Thyroid gland (tissue), 4 donors: ENCODE data around the gene PTGS2. TPM values are rescaled to one million over a fixed set of nuclear protein-coding genes. Genes with fewer than 3 reads are reported as not detected.
"Not testable (repeated sequence)": the region's sequence is repeated elsewhere in the genome, so short reads cannot be mapped to it uniquely, and the experiment has no call there.

Source experiments
- DNase-seq, 2 donors: peaks; one replicate each; pipeline ENCODE4 v3.0.0-alpha.2; 2019
- H3K27ac ChIP-seq, 3 donors: fragments of 200-600 bp; sonication (generic); 1 replicate in 2 of 3; 2 replicates in 1 of 3; pipeline ENCODE4 v1.5.1; 2016 to 2019; ENCODE audit warnings: mild to moderate bottlenecking in 1 of 3, moderate library complexity in 1 of 3
- H3K27me3 ChIP-seq: fragments of 200-600 bp; sonication (generic); one replicate; pipeline ENCODE4 v1.5.1; 2019
- H3K36me3 ChIP-seq, 2 donors: fragments of 200-600 bp; sonication (generic); one replicate each; pipeline ENCODE4 v1.5.1; 2016 to 2019
- H3K4me1 ChIP-seq, 2 donors: fragments of 200-600 bp; sonication (generic); one replicate each; pipeline ENCODE4 v1.5.1; 2017 to 2019
- H3K4me3 ChIP-seq, 3 donors: fragments of 200-600 bp; sonication (generic); replicated peaks in 1 of 3; 1 replicate in 2 of 3; 2 replicates in 1 of 3; pipeline ENCODE4 v1.5.1; 2016; ENCODE audit warnings: mild to moderate bottlenecking in 1 of 3
- H3K9me3 ChIP-seq: fragments of 200-600 bp; sonication (generic); one replicate; pipeline ENCODE4 v1.5.1; 2017
- CTCF ChIP-seq, 6 experiments: fragments of 200-600 bp in 3 of 6; fragments of 450-650 bp in 3 of 6; sonication (generic) in 3 of 6; IDR thresholded peaks; one replicate each; pipeline ENCODE4 v1.5.1; 2016 to 2019; ENCODE audit warnings: antibody characterized with exemption in 6 of 6, mild to moderate bottlenecking in 2 of 6, inconsistent platforms in 1 of 6, moderate library complexity in 1 of 6
- POLR2A ChIP-seq, 2 donors: fragments of 450-650 bp; IDR thresholded peaks; one replicate each; pipeline ENCODE4 v1.6.1; 2017; ENCODE audit warnings: antibody characterized with exemption in 2 of 2, mild to moderate bottlenecking in 2 of 2, moderate library complexity in 1 of 2
- WGBS, 2 donors: methylation state at CpG; one replicate each; pipeline ENCODE4 v1.1.5; 2017; 5-methylcytosine and 5-hydroxymethylcytosine counted together
- intact Hi-C: fragments of 100-400 bp; cut with DNase I; formaldehyde crosslinking; loops from one replicate; pipeline ENCODE4 v1.15.1; 2023
- total RNA-seq, 4 donors: library from RNA; depleted of rRNA; stranded (reverse); fragments of >200 nt; gene quantifications; one replicate each; pipeline ENCODE4 v1.2.3, GENCODE V29; 2016

The PTGS2 gene
- total RNA-seq, 4 donors from 2014 or later = 0.44 to 4.2 (median 2.0) TPM

GRCh38 chr1:186671136-186671825 lies 8.9 kb downstream of the PTGS2 start:
- Histone ChIP-seq H3K27me3 (no peaks in the 10 kb centered on the region), H3K36me3 (peaks cover 0 to 5% of the 10 kb centered on the region in 2 donors), H3K27ac (no peak overlapping the region), H3K4me1 (no peaks in the 10 kb centered on the region), H3K9me3 (no peaks in the 10 kb centered on the region), H3K4me3 (no peak overlapping the region)
- TF ChIP-seq POLR2A (IDR thresholded peaks at IDR 0.05) (no peak), CTCF (IDR thresholded peaks at IDR 0.05) (no peak)
- intact Hi-C loops = no loop called here
- 94 to 96% methylated on average over 2 of the region's 2 CpGs for WGBS, 2 donors
- DNase-seq = no peak

- peaks cover 0 to 5% of the 10 kb centered on the region in 2 donors for H3K36me3 ChIP-seq
- DNase-seq = no peak
- WGBS, 2 donors = 52 to 65% methylated on average over 2 of the region's 2 CpGs
- H3K4me1 ChIP-seq = no peaks in the 10 kb centered on the region
- intact Hi-C loops = no loop called here
- TF ChIP-seq CTCF (IDR thresholded peaks at IDR 0.05) (no peak), POLR2A (IDR thresholded peaks at IDR 0.05) (no peak)
- no peak overlapping the region for H3K4me3 ChIP-seq
- no peaks in the 10 kb centered on the region for H3K9me3 ChIP-seq
- H3K27ac ChIP-seq = no peak overlapping the region
- H3K27me3 ChIP-seq = no peaks in the 10 kb centered on the region
These were observed 9.7 kb downstream of the PTGS2 start for GRCh38 chr1:186670297-186671135.

- intact Hi-C loops, H3K4me3 ChIP-seq, H3K27me3 ChIP-seq, H3K4me1 ChIP-seq, H3K9me3 ChIP-seq, H3K27ac ChIP-seq, DNase-seq, H3K36me3 ChIP-seq: not testable (repeated sequence)
- 91 to 92% methylated on average over 3 of the region's 3 CpGs for WGBS, 2 donors
These were observed 10.4 kb downstream of the PTGS2 start for GRCh38 chr1:186669784-186670183.

- DNase-seq, H3K27me3 ChIP-seq, H3K27ac ChIP-seq, H3K4me3 ChIP-seq, H3K9me3 ChIP-seq, H3K4me1 ChIP-seq, intact Hi-C loops, H3K36me3 ChIP-seq: not testable (repeated sequence)
- 91 to 93% methylated on average over 8 of the region's 8 CpGs for WGBS, 2 donors
These were observed 16.0 kb downstream of the PTGS2 start for GRCh38 chr1:186664217-186664616.

- intact Hi-C loops = no loop called here
- TF ChIP-seq POLR2A (IDR thresholded peaks at IDR 0.05) (no peak), CTCF (IDR thresholded peaks at IDR 0.05) (no peak)
- Histone ChIP-seq H3K27ac (no peak overlapping the region), H3K4me1 (no peaks in the 10 kb centered on the region), H3K9me3 (no peaks in the 10 kb centered on the region), H3K36me3 (no peaks in the 10 kb centered on the region), H3K4me3 (no peak overlapping the region), H3K27me3 (no peaks in the 10 kb centered on the region)
- DNase-seq = no peak
These were observed 17.5 kb downstream of the PTGS2 start for GRCh38 chr1:186662752-186663151.

- no peaks in the 10 kb centered on the region for H3K36me3 ChIP-seq
- H3K27ac ChIP-seq = no peak overlapping the region
- no peaks in the 10 kb centered on the region for H3K4me1 ChIP-seq
- no peaks in the 10 kb centered on the region for H3K9me3 ChIP-seq
- no peak for TF ChIP-seq POLR2A (IDR thresholded peaks at IDR 0.05)
- TF ChIP-seq CTCF (IDR thresholded peaks at IDR 0.05) = no peak
- intact Hi-C loops = no loop called here
- no peak overlapping the region for H3K4me3 ChIP-seq
- no peaks in the 10 kb centered on the region for H3K27me3 ChIP-seq
- no peak for DNase-seq
These were observed 20.3 kb downstream of the PTGS2 start for GRCh38 chr1:186659890-186660341.
